ENCODE measurements around the gene MRPS26. TPM values are rescaled to one million over a fixed set of nuclear protein-coding genes. Genes with fewer than 3 reads are reported as not detected.
"Not testable (repeated sequence)": the region's sequence is repeated elsewhere in the genome, so short reads cannot be mapped to it uniquely, and the experiment has no call there.

The MRPS26 gene
- polyA plus RNA-seq, 1 experiment, result 22.8 TPM

DNA sequence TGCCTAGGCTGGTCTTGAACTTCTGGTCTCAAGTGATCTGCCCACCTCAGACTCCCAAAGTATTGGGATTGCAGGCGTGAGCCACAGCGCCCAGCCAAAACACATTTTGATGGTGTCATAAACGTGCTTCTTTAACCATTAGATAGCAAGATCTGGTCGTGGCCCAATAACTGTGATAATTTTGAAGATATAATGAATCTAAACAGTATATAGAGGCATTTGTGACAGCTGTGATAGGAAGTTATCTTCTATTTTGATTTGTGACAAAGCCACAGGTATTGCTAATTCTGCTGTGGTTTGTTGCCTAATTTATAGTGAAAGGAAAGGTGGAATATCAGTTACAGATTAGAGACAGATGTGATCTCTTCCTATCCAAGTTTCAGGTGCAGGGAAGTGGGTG lies 24.9 kb downstream of the MRPS26 start:
- Histone ChIP-seq H3K27me3 (ENCODE audit: control insufficient read depth, insufficient read depth, low read length) (peaks cover 25% of the 10 kb centered on the region), H3K4me3 (ENCODE audit: low read depth, low read length) (no peak overlapping the region), H3K9me3 (ENCODE audit: control insufficient read depth, insufficient read depth, low read length) (peaks cover 5% of the 10 kb centered on the region; the same call in 1 of the 2 replicates), H3K27ac (ENCODE audit: low read depth, low read length) (no peak overlapping the region)
- DNase-seq (ENCODE audit: low read depth, low spot score), result no peak
- ChIA-PET CTCF (interaction anchor here (1.0 kb wide), 1 partner anchor 17 kb away, joined by 4 read pairs; no protein-coding TSS in a partner anchor), POLR2A (no interaction called here)
- TF ChIP-seq, protein P1, sequence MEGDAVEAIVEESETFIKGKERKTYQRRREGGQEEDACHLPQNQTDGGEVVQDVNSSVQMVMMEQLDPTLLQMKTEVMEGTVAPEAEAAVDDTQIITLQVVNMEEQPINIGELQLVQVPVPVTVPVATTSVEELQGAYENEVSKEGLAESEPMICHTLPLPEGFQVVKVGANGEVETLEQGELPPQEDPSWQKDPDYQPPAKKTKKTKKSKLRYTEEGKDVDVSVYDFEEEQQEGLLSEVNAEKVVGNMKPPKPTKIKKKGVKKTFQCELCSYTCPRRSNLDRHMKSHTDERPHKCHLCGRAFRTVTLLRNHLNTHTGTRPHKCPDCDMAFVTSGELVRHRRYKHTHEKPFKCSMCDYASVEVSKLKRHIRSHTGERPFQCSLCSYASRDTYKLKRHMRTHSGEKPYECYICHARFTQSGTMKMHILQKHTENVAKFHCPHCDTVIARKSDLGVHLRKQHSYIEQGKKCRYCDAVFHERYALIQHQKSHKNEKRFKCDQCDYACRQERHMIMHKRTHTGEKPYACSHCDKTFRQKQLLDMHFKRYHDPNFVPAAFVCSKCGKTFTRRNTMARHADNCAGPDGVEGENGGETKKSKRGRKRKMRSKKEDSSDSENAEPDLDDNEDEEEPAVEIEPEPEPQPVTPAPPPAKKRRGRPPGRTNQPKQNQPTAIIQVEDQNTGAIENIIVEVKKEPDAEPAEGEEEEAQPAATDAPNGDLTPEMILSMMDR (IDR thresholded peaks at IDR 0.05; ENCODE audit: low read depth, low read length), result no peak

DNA sequence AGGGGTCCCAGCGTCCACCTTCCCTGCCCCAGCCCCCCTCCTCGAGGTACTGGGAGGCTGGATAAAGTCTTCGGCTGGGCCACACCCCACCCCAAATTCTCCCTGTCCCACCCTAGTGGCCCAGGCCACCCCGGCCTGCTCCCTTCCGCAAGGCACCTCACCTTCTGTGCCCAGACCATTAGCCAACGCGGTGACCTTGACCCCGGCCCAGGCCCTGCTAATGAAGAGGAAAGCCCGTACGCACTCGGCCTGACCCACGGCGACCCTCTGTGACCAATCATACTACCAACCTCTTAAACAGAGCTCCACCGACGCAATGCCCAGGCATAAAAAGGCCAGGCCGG lies 25.4 kb downstream of the MRPS26 start:
- peaks cover 30% of the 10 kb centered on the region for H3K27me3 ChIP-seq (ENCODE audit: control insufficient read depth, insufficient read depth, low read length)
- H3K9me3 ChIP-seq (ENCODE audit: control insufficient read depth, insufficient read depth, low read length), result peaks cover 5% of the 10 kb centered on the region; the same call in 1 of the 2 replicates
- TF ChIP-seq, protein P1 (IDR thresholded peaks at IDR 0.05; ENCODE audit: low read depth, low read length), result no peak
- no peak for DNase-seq (ENCODE audit: low read depth, low spot score)
- no peak overlapping the region for H3K27ac ChIP-seq (ENCODE audit: low read depth, low read length)
- H3K4me3 ChIP-seq (ENCODE audit: low read depth, low read length), result 0 out of 2 replicates have a peak overlapping the region, but pooled peaks have one; percentile 48
- CTCF ChIA-PET, result no interaction called here
- POLR2A ChIA-PET, result no interaction called here

DNA sequence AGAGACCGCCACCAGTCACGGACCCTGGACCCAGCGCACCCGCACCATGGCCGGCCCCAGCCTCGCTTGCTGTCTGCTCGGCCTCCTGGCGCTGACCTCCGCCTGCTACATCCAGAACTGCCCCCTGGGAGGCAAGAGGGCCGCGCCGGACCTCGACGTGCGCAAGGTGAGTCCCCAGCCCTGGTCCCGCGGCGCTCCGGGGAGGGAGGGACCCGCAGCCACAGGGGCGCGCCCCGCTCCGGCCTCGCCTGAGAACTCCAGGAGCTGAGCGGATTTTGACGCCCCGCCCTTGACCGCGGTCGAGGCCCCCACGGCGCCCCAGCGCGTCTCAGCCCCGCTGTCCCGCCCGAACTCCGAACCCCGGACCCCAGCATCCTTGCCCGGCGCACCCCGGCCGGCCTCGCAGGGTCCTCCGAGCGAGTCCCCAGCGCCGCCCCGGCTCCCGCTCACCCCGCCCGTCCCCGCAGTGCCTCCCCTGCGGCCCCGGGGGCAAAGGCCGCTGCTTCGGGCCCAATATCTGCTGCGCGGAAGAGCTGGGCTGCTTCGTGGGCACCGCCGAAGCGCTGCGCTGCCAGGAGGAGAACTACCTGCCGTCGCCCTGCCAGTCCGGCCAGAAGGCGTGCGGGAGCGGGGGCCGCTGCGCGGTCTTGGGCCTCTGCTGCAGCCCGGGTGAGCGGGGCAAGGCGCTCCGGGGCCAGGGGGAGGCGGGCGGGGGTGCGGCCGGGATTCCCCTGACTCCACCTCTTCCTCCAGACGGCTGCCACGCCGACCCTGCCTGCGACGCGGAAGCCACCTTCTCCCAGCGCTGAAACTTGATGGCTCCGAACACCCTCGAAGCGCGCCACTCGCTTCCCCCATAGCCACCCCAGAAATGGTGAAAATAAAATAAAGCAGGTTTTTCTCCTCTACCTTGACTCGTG lies 26.0 kb downstream of the MRPS26 start, which contains the start of gene OXT:
Gene OXT (plus strand): TSS at position 11 of the 920 bp plus-strand sequence. CDS start 36 bp downstream, at position 47.
- Histone ChIP-seq H3K27ac (ENCODE audit: low read depth, low read length) (no peak within 1 kb of the TSS), H3K9me3 (ENCODE audit: control insufficient read depth, insufficient read depth, low read length) (peaks cover 5% of the 10 kb centered on the region; the same call in 1 of the 2 replicates), H3K4me3 (ENCODE audit: low read depth, low read length) (peak within 1 kb of the TSS; percentile 48; the same call in 1 of the 2 replicates), H3K27me3 (ENCODE audit: control insufficient read depth, insufficient read depth, low read length) (peaks cover 31% of the 10 kb centered on the region)
- TF ChIP-seq, protein P1 (IDR thresholded peaks at IDR 0.05; ENCODE audit: low read depth, low read length), result no peak
- no peak for DNase-seq (ENCODE audit: low read depth, low spot score)
- ChIA-PET POLR2A (interaction anchor here (0.6 kb wide), 1 partner anchor 18 kb away, joined by 5 read pairs; no protein-coding TSS in a partner anchor), CTCF (interaction anchor here (2.9 kb wide), 1 partner anchor 18 kb away, joined by 17 read pairs; no protein-coding TSS in a partner anchor)

DNA sequence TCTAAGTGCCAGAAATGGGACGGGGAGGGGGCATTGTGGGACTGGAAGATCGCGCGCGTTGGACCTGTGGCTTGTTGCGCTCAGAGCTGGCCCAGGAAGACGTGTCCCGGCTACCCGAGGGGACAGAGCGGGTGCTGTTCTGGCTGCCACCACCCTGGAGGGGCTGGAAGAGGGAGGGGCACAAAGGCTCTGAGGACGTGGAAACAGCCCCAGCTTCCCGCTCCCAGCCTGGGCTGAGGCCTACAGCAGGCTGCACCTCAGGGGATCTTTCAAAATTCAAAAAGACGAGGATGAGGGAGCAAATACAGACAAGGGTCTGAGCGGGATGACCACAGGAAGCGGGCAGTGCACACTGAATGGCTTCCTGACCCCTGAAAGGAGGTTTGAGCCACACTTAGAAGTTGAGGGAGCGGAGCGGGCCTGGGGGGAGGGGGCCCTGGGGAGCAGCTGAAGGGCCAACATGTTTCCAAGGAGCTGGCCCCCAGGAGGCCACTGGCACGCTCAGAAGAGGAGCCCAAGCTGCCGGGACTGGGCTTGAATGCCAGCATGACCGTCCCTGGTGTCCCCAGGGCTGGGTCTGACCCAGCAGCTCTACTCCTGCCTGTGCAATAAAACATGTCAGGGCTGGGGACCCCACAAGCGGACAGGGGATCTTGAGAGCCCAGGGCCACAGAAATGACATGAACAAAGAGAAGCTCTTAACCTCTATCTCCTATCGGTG lies 26.8 kb downstream of the MRPS26 start:
- ChIA-PET CTCF (interaction anchor here (2.9 kb wide), 1 partner anchor 19 kb away, joined by 17 read pairs; no protein-coding TSS in a partner anchor), POLR2A (interaction anchor here (0.5 kb wide), 1 partner anchor 32 kb away, joined by 3 read pairs; no protein-coding TSS in a partner anchor)
- Histone ChIP-seq H3K27ac (ENCODE audit: low read depth, low read length) (no peak overlapping the region), H3K4me3 (ENCODE audit: low read depth, low read length) (no peak overlapping the region), H3K9me3 (ENCODE audit: control insufficient read depth, insufficient read depth, low read length) (peaks cover 5% of the 10 kb centered on the region; the same call in 1 of the 2 replicates), H3K27me3 (ENCODE audit: control insufficient read depth, insufficient read depth, low read length) (peaks cover 31% of the 10 kb centered on the region)
- DNase-seq (ENCODE audit: low read depth, low spot score), result no peak
- TF ChIP-seq, protein P1 (IDR thresholded peaks at IDR 0.05; ENCODE audit: low read depth, low read length), result no peak

DNA sequence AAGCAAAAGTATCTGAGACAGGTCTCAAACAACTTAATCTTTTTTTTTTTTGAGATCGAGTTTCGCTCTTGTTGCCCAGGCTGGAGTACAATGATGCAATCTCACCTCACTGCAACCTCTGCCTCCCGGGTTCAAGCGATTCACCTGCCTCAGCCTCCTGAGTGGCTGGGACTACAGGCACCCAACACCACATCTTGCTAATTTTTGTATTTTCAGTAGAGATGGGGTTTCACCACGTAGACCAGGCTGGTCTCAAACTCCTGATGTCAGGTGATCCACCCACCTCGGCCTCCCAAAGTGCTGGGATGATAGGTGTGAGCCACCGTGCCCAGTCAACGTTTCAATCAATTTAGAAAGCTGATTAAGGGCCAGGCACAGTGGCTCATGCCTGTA lies 27.4 kb downstream of the MRPS26 start:
- H3K4me3 ChIP-seq (ENCODE audit: low read depth, low read length); DNase-seq (ENCODE audit: low read depth, low spot score); H3K9me3 ChIP-seq (ENCODE audit: control insufficient read depth, insufficient read depth, low read length); H3K27ac ChIP-seq (ENCODE audit: low read depth, low read length): not testable (repeated sequence)
- POLR2A ChIA-PET, result interaction anchor here (0.7 kb wide), 1 partner anchor 979 kb away, joined by 5 read pairs; no protein-coding TSS in a partner anchor
- peaks cover 31% of the 10 kb centered on the region for H3K27me3 ChIP-seq (ENCODE audit: control insufficient read depth, insufficient read depth, low read length)
- CTCF ChIA-PET, result interaction anchor here (2.9 kb wide), 1 partner anchor 20 kb away, joined by 17 read pairs; no protein-coding TSS in a partner anchor
